Middle frontal gyrus (tissue), 1 donor: ENCODE data around the gene NPAS2.

Source experiments
- DNase-seq: peaks from one replicate; pipeline ENCODE4 v3.0.0-alpha.2; 2015; ENCODE audit warnings: low spot score; ENCODE audit errors: extremely low spot score

The NPAS2 gene

GRCh38 chr2:100988630-100989417, 168.9 kb downstream of the NPAS2 start:
- DNase-seq: no peak

GRCh38 chr2:100989666-100990065, 169.7 kb downstream of the NPAS2 start:
- DNase-seq: no peak

- DNase-seq: no peak
These were observed 170.2 kb downstream of the NPAS2 start for GRCh38 chr2:100990166-100990565.

- DNase-seq: no peak
These were observed 170.9 kb downstream of the NPAS2 start for GRCh38 chr2:100990650-100991403.

GRCh38 chr2:100991404-100991773, 171.4 kb downstream of the NPAS2 start:
- no peak for DNase-seq

- no peak for DNase-seq
These were observed 172.3 kb downstream of the NPAS2 start for GRCh38 chr2:100992262-100992661.

GRCh38 chr2:100993294-100993693, 173.4 kb downstream of the NPAS2 start:
- DNase-seq: no peak

GRCh38 chr2:100995309-100996075, 175.6 kb downstream of the NPAS2 start:
- DNase-seq: no peak

- DNase-seq: no peak
These were observed 177.7 kb downstream of the NPAS2 start for GRCh38 chr2:100997509-100998234.

- no peak for DNase-seq
These were observed 178.3 kb downstream of the NPAS2 start for GRCh38 chr2:100998235-100998573.

GRCh38 chr2:100999995-101000394, 180.1 kb downstream of the NPAS2 start:
- DNase-seq: no peak

GRCh38 chr2:101001691-101002561, 182.0 kb downstream of the NPAS2 start, which contains the start of gene RPL31:
RPL31 (plus strand) TSS chr2:101002289; CDS start chr2:101002702, 413 bp downstream.
- peak; percentile 93 for DNase-seq

- DNase-seq: no peak
These were observed 182.8 kb downstream of the NPAS2 start for GRCh38 chr2:101002562-101003277.

- no peak for DNase-seq
These were observed 183.4 kb downstream of the NPAS2 start for GRCh38 chr2:101003278-101003775.

GRCh38 chr2:101004620-101005325, 184.8 kb downstream of the NPAS2 start:
- no peak for DNase-seq

- DNase-seq: no peak
These were observed 186.3 kb downstream of the NPAS2 start for GRCh38 chr2:101006065-101006715.

- no peak for DNase-seq
These were observed 187.7 kb downstream of the NPAS2 start for GRCh38 chr2:101007415-101008345.
